BJ (cell line): ENCODE data around the gene COX7A1. TPM values are rescaled to one million over a fixed set of nuclear protein-coding genes. Genes with fewer than 3 reads are reported as not detected.
A peak's percentile ranks its signal among the peaks of the same experiment; 100 is the strongest.
"Not testable (repeated sequence)": the region's sequence is repeated elsewhere in the genome, so short reads cannot be mapped to it uniquely, and the experiment has no call there.

ENCODE experiments used
- CTCF ChIA-PET: fragments of 350-600 bp; formaldehyde crosslinking; extraction: SDS; loops from one replicate; lab custom pipeline; 2021; ENCODE audit warnings: antibody characterized with exemption, inconsistent platforms; lab: Yijun Ruan, JAX
- POLR2A ChIA-PET: fragments of 300-600 bp; sonication (Branson Sonifier 250); formaldehyde crosslinking; extraction: SDS; loops from one replicate; lab custom pipeline; 2021; ENCODE audit warnings: antibody characterized with exemption; lab: Charles Lee
- DNase-seq: peaks from one replicate; pipeline ENCODE4 v3.0.0-alpha.2; 2011; ENCODE audit warnings: low read depth
- H3K27me3 ChIP-seq: 2 replicates; pipeline ENCODE4 v1.6.0; 2011; ENCODE audit warnings: low read length; ENCODE audit not compliant: control insufficient read depth, insufficient read depth
- H3K36me3 ChIP-seq: 2 replicates; pipeline ENCODE4 v1.5.1; 2011; ENCODE audit warnings: low read length; ENCODE audit not compliant: control insufficient read depth, insufficient read depth
- H3K4me3 ChIP-seq: 2 replicates; pipeline ENCODE4 v1.5.1; 2011; ENCODE audit warnings: low read depth, mild to moderate bottlenecking, control low read depth, low read length
- CTCF ChIP-seq: IDR thresholded peaks from 2 replicates; pipeline ENCODE4 v1.5.1; 2011; ENCODE audit warnings: low read depth, mild to moderate bottlenecking, control low read depth, inconsistent platforms, low read length, moderate library complexity; ENCODE audit not compliant: insufficient read depth
- polyA plus RNA-seq: library from polyadenylated mRNA; depleted of rRNA; stranded (reverse); fragments of >200 nt; gene quantifications from 2 replicates; pipeline ENCODE4 v1.2.3, GENCODE V29; 2011

The COX7A1 gene
- polyA plus RNA-seq, 1 experiment: 569 TPM

DNA sequence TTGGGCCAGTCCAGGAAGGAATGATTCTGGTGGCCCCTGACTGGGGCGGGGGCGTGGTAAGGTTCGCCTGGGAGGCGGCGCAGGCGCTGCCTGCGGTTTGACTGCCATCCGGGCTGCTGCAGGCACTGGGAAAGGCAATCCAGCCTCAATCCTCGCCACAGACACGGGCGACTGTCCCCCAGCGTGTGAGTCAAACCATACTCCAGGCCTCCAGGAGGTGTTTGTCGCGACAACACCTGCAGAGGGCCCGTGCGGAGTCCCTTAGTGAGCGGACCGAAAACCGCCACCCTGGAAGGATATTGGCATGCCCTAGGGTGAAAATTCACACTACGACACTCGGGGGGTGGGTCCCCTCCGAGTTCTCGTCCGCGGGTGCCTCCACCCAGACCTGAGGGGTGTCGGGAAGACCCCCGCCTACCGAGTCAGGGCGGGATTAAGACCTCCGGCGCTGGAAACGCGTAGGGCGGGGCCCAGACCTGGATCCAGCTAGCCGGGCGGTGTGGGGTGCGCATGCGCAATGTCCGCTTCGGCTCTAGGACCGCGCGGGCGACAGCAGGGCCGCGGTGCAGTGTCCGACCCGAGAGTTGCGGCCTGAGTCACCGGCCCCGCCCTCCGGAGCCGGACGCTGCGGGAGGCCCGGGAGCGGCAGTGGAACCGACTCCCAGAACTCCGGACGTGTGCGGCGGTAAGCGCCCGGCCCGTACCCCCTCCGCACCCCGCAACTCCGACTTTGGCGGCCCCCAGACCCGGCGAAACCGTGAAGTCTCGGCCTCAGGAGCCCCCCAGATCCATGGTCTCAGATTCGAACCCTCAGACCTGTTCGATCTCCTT is 12.6 kb downstream of the COX7A1 start, which contains the start of gene CAPNS1:
Gene CAPNS1 (plus strand): TSS at position 594 of the 831 bp plus-strand sequence. CDS start 946 bp downstream, outside the sequence.
- no peak for TF ChIP-seq CTCF
- peak; percentile 66 for DNase-seq
- peak within 1 kb of the TSS; percentile 94 for H3K4me3 ChIP-seq
- H3K27me3 ChIP-seq: no peaks in the 10 kb centered on the region
- H3K36me3 ChIP-seq: peaks cover 11% of the 10 kb centered on the region
- ChIA-PET CTCF (interaction anchor here (3.1 kb wide), 1 partner anchor 12 kb away, joined by 13 read pairs; no protein-coding TSS in a partner anchor), POLR2A (interaction anchor here (1.0 kb wide), 1 partner anchor 12 kb away, joined by 4 read pairs; no protein-coding TSS in a partner anchor)

DNA sequence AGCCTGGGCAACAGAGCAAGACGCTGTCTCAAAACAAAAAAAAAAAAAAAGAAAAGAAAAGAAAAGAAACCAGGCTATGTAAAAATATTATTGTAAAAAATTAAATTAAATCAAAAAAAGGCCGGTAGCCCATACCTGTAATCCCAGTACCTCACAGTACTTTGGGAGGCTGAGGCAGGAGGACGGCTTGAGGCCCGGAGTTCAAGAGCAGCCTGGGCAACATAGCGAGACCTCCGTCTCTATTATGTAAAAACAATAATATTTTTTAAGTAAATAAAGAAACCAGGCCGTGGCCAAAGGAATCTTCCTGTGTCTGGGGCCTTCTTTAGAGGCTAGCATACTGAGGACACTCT is 13.2 kb downstream of the COX7A1 start:
- CTCF ChIA-PET: interaction anchor here (3.1 kb wide), 1 partner anchor 11 kb away, joined by 13 read pairs; no protein-coding TSS in a partner anchor
- H3K27me3 ChIP-seq: no peaks in the 10 kb centered on the region
- DNase-seq: no peak

DNA sequence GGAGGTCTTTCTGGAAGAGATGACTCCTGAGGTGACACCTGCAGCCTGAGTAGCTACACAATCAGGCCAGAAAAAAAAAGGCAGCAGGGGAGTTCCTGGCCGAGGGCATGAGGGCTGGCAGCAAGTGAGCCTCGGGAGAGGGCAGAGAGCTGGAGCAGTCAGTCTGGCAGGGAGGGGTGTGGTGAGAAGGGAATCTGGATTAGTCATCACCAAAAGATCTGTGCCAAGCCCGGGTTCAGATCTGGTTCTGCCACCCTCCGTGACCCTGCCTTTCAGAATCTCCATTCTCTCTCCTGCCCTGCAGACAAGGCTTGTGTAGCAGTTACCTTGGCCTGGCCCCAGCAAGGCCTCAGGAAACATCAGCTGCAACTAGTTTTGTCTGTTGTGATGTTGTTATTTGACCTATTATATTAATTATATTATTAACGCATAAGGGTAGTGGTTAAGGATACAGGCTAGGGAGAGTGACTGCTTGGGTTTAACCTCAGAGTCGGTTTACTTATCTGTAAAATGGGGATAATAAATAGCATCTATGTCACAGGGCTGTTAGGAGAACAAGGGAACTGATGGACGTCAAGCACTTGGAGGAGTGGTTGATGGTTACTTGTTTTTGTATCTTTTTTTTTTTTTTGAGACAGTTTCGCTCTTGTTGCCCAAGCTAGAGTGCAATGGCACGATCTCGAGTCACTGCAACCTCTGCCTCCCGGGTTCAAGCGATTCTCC is 15.1 kb downstream of the COX7A1 start:
- Histone ChIP-seq H3K27me3 (no peaks in the 10 kb centered on the region), H3K4me3 (no peak overlapping the region), H3K36me3 (peaks cover 2% of the 10 kb centered on the region)
- DNase-seq: no peak
- ChIA-PET CTCF (interaction anchor here (0.6 to 2.8 kb wide), 4 partner anchors 9 to 1417 kb away, joined by 3 to 8 read pairs (median 6); no protein-coding TSS in a partner anchor), POLR2A (no interaction called here)
- TF ChIP-seq CTCF: no peak

More for the DNA sequence above, 13.2 kb downstream of the COX7A1 start:
- peaks cover 9% of the 10 kb centered on the region for H3K36me3 ChIP-seq
- TF ChIP-seq CTCF: no peak
- POLR2A ChIA-PET: interaction anchor here (1.0 kb wide), 1 partner anchor 11 kb away, joined by 4 read pairs; no protein-coding TSS in a partner anchor
- peak overlapping the region; percentile 94 for H3K4me3 ChIP-seq

- H3K4me3 ChIP-seq, H3K36me3 ChIP-seq, DNase-seq, POLR2A ChIA-PET, H3K27me3 ChIP-seq: not testable (repeated sequence)
- CTCF ChIA-PET: interaction anchor here (0.6 kb wide), 1 partner anchor 12 kb away, joined by 3 read pairs; no protein-coding TSS in a partner anchor
Observed at GRCh38 chr19:36134867-36135266, 17.4 kb downstream of the COX7A1 start.

- H3K4me3 ChIP-seq, H3K27me3 ChIP-seq, POLR2A ChIA-PET, H3K36me3 ChIP-seq, DNase-seq: not testable (repeated sequence)
- CTCF ChIA-PET: interaction anchor here (1.2 kb wide), 1 partner anchor 39 kb away, joined by 5 read pairs; no protein-coding TSS in a partner anchor
Observed at GRCh38 chr19:36131221-36131620, 21.0 kb downstream of the COX7A1 start.
